ENCODE data around the gene KCTD21.

DNA sequence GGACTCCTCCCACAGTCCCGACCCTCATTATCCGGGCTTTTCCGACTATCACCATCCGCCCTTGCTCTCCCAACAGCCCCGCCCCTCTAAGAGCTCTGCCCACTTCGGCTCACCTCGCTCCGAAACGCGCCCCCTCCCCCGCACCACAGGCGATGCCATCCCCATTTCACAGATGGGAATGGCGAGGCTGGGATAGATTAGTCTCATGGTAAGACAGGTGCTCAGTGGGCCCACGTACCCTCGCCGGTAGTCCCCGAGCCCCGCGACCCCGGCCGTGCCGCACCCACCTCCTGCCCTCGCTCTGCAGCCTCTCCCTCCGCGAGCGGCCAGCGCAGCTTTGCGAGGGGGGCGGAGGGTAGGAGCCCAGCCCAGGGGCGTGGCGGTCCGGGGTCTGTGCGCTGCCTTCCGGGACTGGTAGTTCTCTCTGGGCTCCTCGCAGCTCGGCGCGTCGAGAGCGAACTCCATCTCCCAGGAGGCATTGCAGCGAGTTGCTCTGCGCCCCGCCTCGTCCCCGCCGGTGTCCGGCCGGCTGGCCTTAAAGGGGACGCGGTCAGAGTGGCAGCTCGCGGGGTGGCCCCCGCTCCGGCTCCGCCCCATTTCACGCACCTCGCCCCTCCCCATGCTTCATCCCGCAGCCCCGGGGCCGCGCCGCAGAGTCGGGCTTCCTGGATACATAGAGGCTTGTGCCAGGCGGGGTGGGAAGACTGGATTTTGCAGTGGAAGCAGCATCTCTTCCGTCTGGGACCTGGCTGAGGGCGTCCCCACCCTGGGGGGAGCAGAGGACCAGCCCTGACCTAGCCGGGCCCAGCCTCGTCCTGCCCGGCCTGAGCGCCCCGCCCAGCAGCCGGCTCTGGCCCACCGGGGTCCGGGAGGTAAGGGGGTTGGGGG, at the start of gene KCTD21, which contains the start of gene USP35:
- TF ChIP-seq, protein P1, sequence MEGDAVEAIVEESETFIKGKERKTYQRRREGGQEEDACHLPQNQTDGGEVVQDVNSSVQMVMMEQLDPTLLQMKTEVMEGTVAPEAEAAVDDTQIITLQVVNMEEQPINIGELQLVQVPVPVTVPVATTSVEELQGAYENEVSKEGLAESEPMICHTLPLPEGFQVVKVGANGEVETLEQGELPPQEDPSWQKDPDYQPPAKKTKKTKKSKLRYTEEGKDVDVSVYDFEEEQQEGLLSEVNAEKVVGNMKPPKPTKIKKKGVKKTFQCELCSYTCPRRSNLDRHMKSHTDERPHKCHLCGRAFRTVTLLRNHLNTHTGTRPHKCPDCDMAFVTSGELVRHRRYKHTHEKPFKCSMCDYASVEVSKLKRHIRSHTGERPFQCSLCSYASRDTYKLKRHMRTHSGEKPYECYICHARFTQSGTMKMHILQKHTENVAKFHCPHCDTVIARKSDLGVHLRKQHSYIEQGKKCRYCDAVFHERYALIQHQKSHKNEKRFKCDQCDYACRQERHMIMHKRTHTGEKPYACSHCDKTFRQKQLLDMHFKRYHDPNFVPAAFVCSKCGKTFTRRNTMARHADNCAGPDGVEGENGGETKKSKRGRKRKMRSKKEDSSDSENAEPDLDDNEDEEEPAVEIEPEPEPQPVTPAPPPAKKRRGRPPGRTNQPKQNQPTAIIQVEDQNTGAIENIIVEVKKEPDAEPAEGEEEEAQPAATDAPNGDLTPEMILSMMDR (IDR thresholded peaks at IDR 0.05): no peak
- peak; percentile 55 for TF ChIP-seq TCF7L2 (IDR thresholded peaks at IDR 0.05; ENCODE audit: low read depth, low read length)
- TF ChIP-seq POLR2AphosphoS5 (IDR thresholded peaks at IDR 0.05; ENCODE audit: low read depth, low read length): peak; percentile 84
- peak; percentile 39; the same call in 1 of the 2 replicates for TF ChIP-seq SIN3A (IDR thresholded peaks at IDR 0.05; ENCODE audit: borderline replicate concordance, insufficient read depth, low read depth, low read length)
- TF ChIP-seq, protein P2, sequence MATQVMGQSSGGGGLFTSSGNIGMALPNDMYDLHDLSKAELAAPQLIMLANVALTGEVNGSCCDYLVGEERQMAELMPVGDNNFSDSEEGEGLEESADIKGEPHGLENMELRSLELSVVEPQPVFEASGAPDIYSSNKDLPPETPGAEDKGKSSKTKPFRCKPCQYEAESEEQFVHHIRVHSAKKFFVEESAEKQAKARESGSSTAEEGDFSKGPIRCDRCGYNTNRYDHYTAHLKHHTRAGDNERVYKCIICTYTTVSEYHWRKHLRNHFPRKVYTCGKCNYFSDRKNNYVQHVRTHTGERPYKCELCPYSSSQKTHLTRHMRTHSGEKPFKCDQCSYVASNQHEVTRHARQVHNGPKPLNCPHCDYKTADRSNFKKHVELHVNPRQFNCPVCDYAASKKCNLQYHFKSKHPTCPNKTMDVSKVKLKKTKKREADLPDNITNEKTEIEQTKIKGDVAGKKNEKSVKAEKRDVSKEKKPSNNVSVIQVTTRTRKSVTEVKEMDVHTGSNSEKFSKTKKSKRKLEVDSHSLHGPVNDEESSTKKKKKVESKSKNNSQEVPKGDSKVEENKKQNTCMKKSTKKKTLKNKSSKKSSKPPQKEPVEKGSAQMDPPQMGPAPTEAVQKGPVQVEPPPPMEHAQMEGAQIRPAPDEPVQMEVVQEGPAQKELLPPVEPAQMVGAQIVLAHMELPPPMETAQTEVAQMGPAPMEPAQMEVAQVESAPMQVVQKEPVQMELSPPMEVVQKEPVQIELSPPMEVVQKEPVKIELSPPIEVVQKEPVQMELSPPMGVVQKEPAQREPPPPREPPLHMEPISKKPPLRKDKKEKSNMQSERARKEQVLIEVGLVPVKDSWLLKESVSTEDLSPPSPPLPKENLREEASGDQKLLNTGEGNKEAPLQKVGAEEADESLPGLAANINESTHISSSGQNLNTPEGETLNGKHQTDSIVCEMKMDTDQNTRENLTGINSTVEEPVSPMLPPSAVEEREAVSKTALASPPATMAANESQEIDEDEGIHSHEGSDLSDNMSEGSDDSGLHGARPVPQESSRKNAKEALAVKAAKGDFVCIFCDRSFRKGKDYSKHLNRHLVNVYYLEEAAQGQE (IDR thresholded peaks at IDR 0.05; ENCODE audit: insufficient read depth in 1 of 2, low read depth in 2 of 2, low read length in 1 of 2): peak in 1 of 2 experiments; percentile 60; a peak in 1 of 4 replicates

Measured in Panc1 (cell line).